Stimulated activated CD8-positive, alpha-beta memory T cell treated with anti-CD3 and anti-CD28 coated beads, Interleukin-4, amount 100 ng/mL, for 4 hours (primary cell): ENCODE data around the gene ZNF862.
"Not testable (repeated sequence)": the region's sequence is repeated elsewhere in the genome, so short reads cannot be mapped to it uniquely, and the experiment has no call there.

ENCODE experiments used
- DNase-seq, 2 donors: peaks; one replicate each; pipeline ENCODE4 v3.0.0-alpha.2; 2020; ENCODE audit warnings: low read depth in 2 of 2, low spot score in 1 of 2

The ZNF862 gene

DNA sequence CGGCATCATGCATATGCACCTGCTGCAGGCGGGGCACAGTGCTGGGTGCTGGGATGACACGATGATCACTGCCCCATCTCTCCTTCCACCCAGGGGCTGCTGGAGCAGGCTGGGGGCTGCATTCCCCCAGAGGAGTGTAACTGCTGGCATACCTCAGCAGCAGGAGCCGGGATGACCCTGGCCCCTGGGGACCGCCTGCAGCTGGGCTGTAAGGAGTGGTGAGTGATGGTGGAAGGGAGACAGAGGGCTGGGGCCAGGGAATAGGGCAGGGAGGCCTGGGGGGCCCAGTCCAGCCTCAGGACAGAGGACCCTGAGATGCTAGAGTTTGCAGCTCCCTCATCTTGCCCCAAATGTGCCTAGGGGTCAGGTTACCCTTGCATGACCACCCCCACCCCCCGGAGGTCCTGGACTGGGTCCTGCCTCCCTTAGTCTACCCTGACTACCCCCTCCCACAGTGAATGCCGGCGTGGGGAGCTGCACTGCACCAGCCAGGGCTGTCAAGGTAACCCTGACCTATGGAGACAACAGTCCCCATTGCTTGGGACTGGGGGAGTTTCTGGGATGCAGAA lies 14.5 kb upstream of the ZNF862 start:
- DNase-seq = no peak

DNA sequence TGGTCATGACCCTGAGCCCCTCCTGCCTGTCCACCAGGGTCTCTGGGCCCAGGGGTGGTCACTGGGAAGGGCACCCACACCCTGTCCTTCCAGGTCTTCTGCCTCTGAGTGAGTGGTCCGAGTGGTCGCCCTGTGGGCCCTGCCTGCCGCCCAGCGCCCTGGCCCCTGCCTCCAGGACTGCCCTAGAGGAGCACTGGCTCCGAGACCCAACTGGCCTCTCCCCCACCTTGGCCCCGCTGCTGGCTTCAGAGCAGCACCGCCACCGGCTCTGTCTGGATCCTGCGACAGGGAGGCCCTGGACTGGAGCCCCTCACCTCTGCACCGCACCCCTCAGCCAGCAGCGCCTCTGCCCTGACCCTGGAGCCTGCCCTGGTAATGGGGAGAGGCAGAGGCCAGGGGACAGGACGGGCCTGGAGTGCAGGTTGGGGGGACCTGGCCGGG lies 13.9 kb upstream of the ZNF862 start:
- no peak for DNase-seq

DNA sequence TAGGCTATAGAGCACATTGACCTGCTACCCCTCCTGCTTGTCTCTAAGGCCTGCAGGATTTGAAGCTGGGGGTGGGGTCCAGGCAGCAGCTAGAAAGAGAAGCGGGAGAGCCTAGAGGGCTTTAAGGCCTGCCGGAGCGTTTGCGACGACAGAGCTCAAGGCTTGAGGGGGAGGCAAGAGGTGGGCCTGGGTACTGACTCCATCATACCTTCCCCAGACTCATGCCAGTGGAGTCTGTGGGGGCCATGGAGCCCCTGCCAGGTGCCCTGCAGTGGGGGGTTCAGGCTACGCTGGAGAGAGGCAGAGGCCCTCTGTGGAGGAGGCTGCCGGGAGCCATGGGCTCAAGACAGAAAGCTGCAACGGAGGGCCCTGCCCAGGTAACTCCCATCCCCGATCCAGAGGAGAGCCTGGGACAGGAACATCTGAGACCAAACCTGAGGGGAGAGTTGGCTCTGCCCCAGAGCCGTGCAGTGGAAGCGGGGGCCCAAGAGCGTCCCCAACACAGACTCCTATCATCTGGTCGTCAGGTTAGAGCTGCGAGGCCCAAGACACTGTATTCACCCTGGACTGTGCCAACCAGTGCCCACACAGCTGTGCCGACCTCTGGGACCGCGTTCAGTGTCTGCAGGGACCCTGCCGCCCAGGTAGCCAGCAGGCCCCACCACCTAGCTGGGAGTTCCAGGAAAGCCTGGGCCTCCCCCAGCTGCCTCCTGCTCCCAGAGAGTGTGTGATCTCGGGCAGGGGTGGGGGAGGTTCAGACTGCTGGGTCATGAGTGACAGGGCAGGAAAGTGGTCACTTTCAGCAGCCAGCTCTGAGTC lies 13.2 kb upstream of the ZNF862 start:
- no peak for DNase-seq

DNA sequence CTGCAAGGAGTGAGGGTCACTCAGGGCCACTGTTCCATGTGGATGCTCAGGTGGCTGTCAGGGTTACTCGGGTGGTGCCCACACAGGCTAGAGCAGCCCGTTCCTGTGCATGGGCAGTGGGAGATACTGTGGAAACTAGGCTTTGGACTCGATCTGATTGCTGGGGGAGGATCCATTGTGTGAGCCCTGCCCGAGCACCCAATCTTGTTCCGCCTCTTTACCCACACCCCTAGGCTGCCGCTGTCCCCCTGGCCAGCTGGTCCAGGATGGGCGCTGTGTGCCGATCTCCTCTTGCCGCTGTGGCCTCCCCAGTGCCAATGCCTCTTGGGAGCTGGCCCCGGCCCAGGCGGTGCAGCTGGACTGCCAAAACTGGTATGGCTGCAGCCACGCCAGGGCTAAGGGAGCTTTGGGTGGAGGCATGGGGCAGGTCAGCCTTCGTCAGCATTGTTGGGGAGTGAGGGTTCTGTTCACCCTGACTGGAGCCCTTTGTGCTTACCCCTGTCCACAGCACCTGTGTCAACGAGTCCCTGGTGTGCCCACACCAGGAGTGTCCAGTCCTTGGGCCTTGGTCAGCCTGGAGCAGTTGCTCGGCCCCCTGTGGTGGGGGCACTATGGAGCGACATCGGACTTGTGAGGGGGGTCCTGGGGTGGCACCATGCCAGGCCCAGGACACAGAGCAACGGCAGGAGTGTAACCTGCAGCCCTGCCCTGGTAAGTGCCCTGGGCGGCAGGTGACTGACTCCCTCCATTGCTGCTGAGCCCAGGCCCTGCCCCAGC lies 12.4 kb upstream of the ZNF862 start:
- no peak for DNase-seq

DNA sequence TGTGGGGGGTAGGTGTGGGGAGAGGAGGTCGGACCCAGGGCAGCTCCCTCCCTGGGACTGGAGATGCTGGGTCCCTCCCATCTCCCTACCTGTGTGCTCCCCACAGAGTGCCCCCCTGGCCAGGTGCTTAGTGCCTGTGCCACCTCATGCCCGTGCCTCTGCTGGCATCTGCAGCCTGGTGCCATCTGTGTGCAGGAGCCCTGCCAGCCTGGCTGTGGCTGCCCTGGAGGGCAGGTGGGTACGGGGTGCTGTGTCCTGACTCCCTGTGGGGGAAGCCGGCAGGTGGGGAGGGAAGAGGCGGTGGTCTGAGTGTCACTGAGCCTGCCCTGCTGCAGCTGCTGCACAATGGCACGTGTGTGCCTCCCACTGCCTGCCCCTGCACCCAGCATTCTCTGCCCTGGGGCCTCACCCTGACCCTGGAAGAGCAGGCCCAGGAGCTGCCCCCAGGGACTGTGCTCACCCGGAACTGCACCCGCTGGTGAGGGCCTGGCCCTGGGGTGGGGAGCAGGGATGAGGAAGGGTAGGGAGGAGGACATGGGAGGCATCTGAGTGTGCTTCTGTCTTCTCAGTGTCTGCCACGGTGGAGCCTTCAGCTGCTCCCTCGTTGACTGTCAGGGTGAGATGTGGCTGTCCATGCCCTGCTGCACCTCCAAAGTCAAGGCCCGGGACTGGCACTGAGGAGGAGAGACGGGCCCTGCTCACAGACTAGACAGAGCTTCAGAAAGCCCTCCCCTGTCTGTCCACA lies 11.7 kb upstream of the ZNF862 start:
- no peak for DNase-seq

DNA sequence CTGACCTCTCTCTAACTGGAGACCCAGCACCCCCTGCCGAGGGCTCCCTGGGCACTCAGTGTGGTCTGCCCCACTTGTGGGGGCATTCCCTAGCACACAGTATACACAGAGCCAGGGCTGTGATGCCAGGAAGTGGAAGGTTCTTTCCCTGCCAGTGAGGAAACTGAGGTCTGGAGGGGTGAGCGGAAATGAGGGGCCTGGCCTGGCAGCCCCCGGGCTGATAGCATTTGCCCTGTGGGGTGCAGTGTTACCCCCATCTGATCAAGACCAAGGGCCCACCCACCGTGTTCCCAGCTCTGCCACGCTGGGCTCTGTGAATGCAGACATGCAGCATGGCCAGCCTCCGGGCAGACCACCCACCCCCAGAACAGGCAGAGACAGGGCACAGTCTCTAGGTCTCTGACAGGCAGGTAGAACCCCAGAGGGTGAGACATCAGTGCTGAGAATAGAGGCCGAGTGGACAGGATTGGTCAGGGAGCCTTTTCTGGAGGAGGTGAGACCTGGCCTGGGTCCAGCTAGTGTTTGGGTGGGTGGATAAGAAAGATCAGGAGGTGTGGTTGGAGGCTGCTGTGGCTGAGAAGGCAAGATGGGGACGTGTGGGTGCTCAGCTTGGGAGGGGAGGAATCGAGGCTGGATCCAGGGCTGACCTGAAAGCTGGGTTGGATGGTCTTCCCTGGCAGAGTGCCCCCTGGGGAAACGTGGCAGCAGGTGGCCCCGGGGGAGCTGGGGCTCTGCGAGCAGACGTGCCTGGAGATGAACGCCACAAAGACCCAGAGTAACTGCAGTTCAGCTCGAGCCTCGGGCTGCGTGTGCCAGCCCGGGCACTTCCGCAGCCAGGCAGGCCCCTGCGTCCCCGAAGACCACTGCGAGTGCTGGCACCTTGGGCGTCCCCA lies 10.8 kb upstream of the ZNF862 start:
- no peak for DNase-seq

DNA sequence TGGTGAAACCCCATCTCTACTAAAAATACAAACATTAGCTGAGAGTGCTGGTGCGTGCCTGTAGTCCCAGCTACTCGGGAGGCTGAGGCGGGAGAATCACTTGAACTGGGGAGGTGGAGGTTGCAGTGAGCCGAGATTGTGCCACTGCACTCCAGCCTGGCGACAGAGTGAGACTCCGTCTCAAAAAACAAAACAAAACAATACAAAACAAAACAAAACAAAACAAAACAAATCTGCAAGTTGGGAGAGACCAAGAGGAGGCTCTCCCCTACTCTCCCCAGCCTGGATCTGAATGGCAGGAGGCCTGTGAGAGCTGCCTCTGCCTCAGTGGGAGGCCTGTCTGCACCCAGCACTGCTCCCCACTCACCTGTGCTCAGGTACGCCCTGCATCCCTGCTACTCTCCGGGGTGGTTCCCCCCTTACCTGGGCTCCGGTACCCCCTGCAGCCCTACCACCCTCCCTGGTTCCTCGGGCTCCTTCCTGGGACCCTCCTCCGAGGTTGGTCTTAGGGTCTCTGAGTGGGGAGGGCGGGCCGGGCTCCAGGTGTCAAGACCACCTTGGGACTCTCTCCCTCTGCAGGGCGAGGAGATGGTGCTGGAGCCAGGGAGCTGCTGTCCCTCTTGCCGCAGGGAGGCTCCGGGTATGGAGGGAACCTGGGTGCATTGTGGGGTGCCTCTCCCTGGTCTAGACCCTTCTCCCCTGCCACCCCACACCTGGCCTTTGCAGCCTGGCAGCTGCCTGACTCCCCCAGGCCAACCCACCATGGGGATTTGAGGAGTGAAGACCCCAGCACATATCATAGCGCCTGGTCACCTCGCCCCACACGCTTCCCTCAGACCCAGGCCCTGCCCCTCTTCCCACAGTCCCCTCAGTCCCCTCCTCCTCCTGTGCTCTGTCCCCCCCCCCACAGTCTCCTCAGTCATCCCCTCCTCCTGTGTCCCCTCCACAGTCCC lies 9.5 kb upstream of the ZNF862 start:
- no peak for DNase-seq

DNA sequence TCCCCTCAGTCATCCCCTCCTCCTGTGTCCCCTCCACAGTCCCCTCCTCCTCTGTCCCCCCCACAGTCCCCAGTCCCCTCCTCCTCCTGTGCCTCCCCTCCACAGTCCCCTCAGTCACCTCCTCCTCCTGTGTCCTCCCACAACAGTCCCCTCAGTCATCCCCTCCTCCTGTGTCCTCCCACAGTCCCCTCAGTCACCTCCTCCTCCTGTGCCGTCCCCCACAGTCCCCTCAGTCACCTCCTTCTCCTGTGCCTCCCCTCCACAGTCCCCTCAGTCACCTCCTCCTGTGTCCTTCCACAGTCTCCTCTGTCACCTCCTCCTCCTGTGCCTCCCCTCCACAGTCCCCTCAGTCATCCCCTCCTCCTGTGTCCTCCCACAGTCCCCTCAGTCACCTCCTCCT lies 7.6 kb upstream of the ZNF862 start:
- DNase-seq = not testable (repeated sequence)

DNA sequence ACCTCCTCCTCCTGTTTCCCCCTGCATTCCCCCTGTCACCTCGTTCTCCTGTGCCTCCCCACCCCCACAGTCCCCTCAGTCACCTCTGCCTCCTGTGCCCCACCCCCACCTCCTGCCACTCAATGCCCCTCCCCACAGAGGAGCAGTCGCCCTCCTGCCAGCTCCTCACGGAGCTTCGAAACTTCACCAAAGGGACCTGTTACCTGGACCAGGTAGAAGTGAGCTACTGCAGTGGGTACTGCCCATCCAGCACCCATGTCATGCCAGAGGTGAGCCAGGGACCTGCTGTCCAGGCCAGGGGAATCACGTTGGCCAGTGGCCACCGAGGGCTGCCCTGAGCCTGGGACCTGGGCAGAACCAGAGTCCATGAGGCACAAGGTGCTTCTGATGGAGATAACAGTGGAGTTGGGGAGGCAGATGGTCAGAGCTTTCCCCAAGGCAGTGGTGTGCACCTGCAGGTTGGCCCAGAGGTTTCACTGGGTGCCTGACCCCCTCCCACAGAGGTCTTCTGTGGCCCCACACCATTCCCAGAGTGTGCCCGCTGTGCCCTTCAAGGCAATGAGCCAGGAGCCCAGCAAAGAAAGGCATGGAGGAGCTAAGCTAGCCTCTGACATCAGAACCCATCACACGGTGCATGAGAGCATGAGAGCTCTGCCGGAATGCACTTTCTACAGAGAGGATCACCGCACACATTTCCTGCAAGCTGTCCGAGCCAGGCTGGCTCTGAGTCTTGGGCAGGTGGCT lies 7.0 kb upstream of the ZNF862 start:
- DNase-seq = no peak

DNA sequence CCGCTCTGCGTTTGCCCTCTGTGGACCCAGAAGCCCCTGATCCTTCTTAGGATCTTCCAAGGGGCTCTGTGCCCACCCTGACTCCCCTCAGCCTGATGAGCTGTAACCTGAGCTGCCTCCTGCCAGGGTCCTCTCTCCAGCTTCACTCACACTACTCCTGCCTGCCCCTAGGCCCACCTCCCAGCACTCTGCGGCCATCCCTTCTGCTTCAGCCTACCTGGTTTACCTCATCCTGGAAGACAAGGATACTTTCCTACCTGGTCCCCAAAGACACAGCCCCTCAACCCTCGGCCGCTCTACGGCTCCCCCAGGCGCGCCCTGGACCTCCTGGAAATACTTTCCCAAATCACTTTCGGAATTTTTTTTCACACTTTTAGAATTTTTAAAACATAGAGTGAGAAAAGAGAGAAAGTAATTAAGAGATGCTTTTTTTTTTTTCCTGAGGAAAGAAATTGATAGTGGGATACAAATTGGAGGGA lies 6.4 kb upstream of the ZNF862 start:
- DNase-seq = no peak

DNA sequence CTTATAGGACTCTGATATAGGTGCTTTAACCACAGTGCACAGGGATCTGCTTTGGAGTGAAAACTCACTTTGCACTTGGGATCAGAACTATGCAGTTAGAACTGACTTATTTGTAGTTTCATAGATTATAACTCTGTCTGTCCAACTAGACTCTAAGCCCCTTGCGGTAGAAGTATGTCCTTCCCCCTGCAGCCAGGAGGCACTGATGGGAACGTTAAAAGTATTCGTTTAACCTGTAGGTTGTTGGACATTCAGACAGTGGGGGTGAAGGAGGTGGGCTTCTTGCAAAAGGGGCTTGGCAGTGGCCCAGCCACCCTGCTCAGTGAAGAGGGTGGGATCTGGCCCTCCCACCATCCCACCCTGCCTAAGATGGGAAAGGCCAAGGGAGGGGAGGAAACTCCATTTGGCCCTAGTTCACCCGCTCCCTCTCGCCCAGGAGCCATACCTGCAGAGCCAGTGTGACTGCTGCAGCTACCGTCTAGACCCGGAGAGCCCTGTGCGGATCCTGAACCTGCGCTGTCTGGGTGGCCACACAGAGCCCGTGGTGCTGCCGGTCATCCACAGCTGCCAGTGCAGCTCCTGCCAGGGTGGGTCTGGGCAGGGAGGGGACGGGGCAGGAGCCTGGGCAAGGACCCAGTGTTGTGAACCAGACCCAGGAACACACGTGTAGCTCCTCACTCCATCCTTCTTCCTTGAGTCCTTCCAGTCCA lies 5.7 kb upstream of the ZNF862 start:
- DNase-seq = no peak

DNA sequence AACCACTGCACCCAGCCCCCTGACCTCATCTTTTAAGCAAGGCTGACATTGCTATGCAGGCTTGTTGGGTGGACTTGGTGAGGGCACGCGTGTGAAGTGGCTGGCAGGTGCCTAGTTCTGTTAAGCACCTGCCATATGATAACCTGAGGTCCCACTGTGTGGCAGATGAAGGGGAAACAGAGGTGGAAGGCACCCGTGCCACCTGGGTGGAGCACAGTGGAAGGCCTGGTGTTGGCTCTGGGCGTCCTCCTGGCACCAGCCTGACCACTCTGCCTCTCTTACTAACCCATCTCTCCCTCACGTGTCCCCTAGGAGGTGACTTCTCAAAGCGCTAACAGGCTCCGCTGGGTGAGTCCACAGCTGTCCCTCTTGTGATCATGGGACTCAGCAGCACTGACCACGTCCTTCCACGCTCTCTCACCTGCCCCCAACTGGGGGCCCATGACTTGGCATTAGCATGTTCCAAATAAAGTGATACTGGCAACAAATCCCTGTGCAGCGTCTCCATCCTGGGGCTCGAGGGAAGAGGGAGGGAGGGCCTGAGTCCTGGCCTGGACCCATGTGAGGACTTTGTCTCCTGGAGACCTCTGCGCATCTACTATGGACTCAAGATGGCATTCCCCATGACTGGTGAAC lies 4.6 kb upstream of the ZNF862 start:
- no peak for DNase-seq

DNA sequence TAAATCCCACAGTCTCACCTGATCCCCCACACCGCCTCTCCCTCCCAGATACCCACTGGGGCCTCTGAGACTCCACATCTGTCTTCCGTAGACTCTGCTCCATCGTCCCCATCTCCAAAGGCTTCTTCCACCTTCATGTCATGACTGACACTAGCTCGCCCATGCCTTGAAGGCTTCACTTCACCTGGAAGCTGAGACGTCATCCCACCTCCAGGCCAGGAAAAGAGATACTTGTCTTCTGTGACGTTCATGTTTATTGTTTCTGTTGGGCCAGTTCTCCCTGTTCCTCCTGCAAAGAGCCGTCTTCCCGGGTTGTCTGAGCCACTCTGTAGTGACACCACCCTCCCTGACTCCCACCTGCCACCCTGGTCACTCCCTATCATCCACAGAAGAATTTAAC lies 3.6 kb upstream of the ZNF862 start:
- DNase-seq = no peak

DNA sequence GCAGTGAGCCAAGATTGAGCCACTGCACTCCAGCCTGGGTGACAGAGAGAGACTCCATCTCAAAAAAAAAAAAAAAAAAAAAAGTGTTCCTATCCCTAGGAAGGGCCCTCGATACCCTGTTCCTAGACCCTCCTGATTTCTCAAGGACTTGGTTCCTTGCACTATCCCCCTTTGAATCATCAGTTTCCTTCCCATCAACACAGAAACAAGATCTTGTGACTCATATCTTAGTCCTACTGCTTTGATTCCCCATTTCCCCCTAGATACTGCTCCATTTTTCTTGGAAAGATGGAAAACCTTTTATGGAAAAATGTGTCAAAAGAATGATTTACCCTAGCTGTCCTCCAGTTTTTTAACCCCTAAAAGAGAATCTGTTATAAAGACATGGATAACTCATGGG lies 1.7 kb upstream of the ZNF862 start:
- DNase-seq = no peak

DNA sequence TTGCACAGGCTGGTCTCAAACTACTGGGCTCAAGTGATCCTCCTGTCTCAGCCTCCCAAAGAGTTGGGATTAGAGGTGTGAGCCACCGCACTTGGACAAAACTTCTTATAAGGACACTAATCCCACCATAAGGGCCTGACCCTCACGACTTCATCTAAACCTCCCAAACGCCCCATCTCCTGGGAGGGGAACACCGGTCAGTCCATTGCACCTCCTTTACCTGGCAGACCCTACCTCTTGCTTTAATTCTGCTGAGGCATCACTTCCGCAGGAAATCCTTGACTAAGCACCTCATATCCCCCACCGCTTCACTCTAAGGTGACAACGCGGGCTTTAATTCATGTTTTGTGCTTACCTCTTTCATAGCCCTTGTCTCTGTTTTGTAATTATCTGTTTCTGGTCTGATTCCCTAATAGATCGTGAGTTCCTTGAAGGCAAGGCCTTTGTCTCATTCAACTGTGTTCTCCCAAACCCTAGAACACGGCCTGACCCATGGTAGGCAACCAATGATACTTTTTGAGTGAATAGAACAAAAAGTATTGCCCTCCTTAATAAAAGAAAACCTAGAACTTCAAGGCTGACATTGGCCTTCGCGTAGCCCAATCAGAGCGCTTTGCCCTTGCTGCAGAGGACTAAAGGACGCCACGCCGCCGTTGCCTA lies 481 bp upstream of the ZNF862 start:
- DNase-seq = no peak

DNA sequence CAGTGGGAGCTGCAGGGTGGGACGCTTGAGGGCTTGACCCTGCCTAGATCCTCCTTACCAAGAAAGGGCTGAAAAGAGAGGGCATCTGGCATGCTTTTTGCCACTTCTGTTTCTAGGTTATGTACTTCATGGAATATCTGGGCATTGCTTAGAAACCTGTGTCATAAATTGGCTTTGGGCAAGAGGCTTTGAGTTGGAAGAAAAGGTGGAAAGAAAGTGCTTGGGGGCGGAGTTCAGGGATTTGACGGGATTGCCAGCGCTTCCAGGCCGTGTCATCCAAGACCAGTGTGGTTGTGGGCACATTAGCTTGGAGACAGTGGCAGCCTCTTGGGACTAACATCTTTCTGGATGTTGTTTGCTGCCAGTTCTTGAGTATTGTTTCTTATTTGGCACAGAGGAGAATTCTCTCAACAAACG lies 825 bp downstream of the ZNF862 start:
- DNase-seq = no peak

DNA sequence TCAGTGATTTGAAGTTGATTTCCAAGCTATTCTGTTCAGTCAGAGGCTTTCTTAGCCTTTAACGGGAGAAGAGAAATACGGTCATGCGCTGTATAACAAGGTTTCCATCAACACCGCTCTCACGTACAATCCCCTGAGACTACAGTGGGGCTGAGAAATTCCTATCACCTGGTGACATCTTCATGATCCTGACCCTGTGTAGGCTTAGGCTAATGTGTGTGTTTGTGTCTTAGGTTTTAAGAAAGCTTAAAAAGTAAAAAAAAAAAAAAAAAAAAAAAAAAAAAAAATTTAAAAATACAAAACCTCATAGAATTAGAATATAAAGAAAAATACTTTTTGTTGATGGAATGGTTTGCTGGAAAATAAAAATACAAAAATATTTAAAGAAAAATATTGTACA lies 1.8 kb downstream of the ZNF862 start:
- no peak for DNase-seq
